ENCODE measurements around the gene PNPLA1. TPM values are rescaled to one million over a fixed set of nuclear protein-coding genes. Genes with fewer than 3 reads are reported as not detected.
"Not testable (repeated sequence)": the region's sequence is repeated elsewhere in the genome, so short reads cannot be mapped to it uniquely, and the experiment has no call there.

The PNPLA1 gene
- total RNA-seq, 1 donor from 2014 or later: not detected

- no peak for DNase-seq (ENCODE audit: low read depth)
- no peak for TF ChIP-seq CTCF (conservative IDR thresholded peaks at IDR 0.05; ENCODE audit: low read depth, low read length)
- no peak within 1 kb of the TSS for H3K4me3 ChIP-seq (ENCODE audit: low read depth, low read length)
These were observed 67.0 kb downstream of the PNPLA1 start, which contains the start of gene BNIP5 for GRCh38 chr6:36336779-36337241. Gene BNIP5, minus strand, starts transcription at chr6:36336888. Its CDS starts 6,198 bp downstream, at chr6:36330690.

GRCh38 chr6:36337814-36338213 lies 68.0 kb downstream of the PNPLA1 start:
- no peak for DNase-seq (ENCODE audit: low read depth)
- no peak overlapping the region for H3K4me3 ChIP-seq (ENCODE audit: low read depth, low read length)
- no peak for TF ChIP-seq CTCF (conservative IDR thresholded peaks at IDR 0.05; ENCODE audit: low read depth, low read length)

- not testable (repeated sequence) for DNase-seq (ENCODE audit: low read depth)
These were observed 68.4 kb downstream of the PNPLA1 start for GRCh38 chr6:36338223-36338622.

GRCh38 chr6:36339146-36339545 lies 69.3 kb downstream of the PNPLA1 start:
- DNase-seq (ENCODE audit: low read depth): no peak
- no peak for TF ChIP-seq CTCF (conservative IDR thresholded peaks at IDR 0.05; ENCODE audit: low read depth, low read length)
- no peak overlapping the region for H3K4me3 ChIP-seq (ENCODE audit: low read depth, low read length)

More at GRCh38 chr6:36338223-36338622, 68.4 kb downstream of the PNPLA1 start:
- H3K4me3 ChIP-seq (ENCODE audit: low read depth, low read length): not testable (repeated sequence)

- no peak for DNase-seq (ENCODE audit: low read depth)
- TF ChIP-seq CTCF (conservative IDR thresholded peaks at IDR 0.05; ENCODE audit: low read depth, low read length): no peak
- H3K4me3 ChIP-seq (ENCODE audit: low read depth, low read length): no peak overlapping the region
These were observed 70.4 kb downstream of the PNPLA1 start for GRCh38 chr6:36340306-36340617.

GRCh38 chr6:36340618-36341454 lies 71.0 kb downstream of the PNPLA1 start:
- peak overlapping the region; percentile 34 for H3K4me3 ChIP-seq (ENCODE audit: low read depth, low read length)
- TF ChIP-seq CTCF (conservative IDR thresholded peaks at IDR 0.05; ENCODE audit: low read depth, low read length): peak; percentile 98
- no peak for DNase-seq (ENCODE audit: low read depth)

- TF ChIP-seq CTCF (conservative IDR thresholded peaks at IDR 0.05; ENCODE audit: low read depth, low read length): no peak
- H3K4me3 ChIP-seq (ENCODE audit: low read depth, low read length): no peak overlapping the region
- DNase-seq (ENCODE audit: low read depth): no peak
These were observed 73.3 kb downstream of the PNPLA1 start for GRCh38 chr6:36343109-36343680.

All from epithelial cell of proximal tubule (primary cell).